ENCODE measurements around the gene CPA5.

- TF ChIP-seq CTCF (IDR thresholded peaks at IDR 0.05) (no peak), POLR2A (IDR thresholded peaks at IDR 0.05) (no peak), EP300 (IDR thresholded peaks at IDR 0.05) (no peak)
Observed at GRCh38 chr7:130385600-130386066, 41.0 kb downstream of the CPA5 start.

All from tibial nerve (tissue), 4 donors.